Measurements from ENCODE around the gene GRAP. TPM values are rescaled to one million over a fixed set of nuclear protein-coding genes. Genes with fewer than 3 reads are reported as not detected.

The GRAP gene
- total RNA-seq, 1 experiment from 2014 or later = 1.1 TPM

- Histone ChIP-seq H3K27ac (no peak overlapping the region), H3K9me3 (replicated peaks) (0 out of 2 replicates have a peak, but pooled peaks cover 2% of the 10 kb centered on the region), H3K4me3 (no peak overlapping the region), H3K4me1 (replicated peaks) (no peaks in the 10 kb centered on the region), H3K27me3 (replicated peaks) (no peaks in the 10 kb centered on the region), H3K36me3 (peaks cover 10% of the 10 kb centered on the region)
- no peak for DNase-seq (ENCODE audit: low read depth in 1 of 2, low spot score in 2 of 2)
These were observed 51.5 kb downstream of the GRAP start for GRCh38 chr17:18995220-18995619.

GRCh38 chr17:18994631-18995030 lies 52.1 kb downstream of the GRAP start:
- H3K9me3 ChIP-seq (replicated peaks) = 0 out of 2 replicates have a peak, but pooled peaks cover 2% of the 10 kb centered on the region
- peaks cover 10% of the 10 kb centered on the region for H3K36me3 ChIP-seq
- H3K4me1 ChIP-seq (replicated peaks) = no peaks in the 10 kb centered on the region
- no peak overlapping the region for H3K4me3 ChIP-seq
- H3K27me3 ChIP-seq (replicated peaks) = no peaks in the 10 kb centered on the region
- no peak for DNase-seq (ENCODE audit: low read depth in 1 of 2, low spot score in 2 of 2)
- H3K27ac ChIP-seq = no peak overlapping the region

DNA sequence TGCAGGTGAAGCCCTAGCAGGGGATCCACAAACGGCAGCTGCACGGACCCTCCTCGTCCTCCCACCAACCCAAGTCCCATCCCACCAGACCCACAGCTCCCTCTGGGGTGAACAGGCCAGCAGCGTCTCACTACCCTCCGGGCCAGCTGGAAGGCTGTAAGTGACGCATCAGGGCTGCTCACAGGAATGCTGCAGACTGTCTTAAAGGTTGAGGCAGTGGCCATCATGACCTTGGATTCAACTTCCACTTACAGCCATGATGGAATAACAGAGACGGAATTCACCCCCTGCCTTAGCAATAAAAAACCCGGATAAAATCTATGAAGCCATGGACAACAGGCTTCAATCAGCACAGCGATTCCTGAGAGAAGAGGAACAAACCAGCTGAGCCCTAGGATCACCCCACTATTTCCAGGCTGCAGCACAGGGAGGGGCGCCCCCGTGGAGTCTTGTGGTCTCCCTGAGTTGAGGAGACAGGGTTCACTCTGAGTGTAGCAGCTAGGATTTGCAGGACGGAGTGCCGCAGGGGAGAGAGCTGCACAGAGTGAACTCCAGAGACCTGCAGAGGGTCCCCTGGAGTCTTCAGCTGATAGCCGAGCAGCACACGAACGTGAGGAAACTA lies 52.7 kb downstream of the GRAP start:
- DNase-seq (ENCODE audit: low read depth in 1 of 2, low spot score in 2 of 2) = no peak
- H3K27me3 ChIP-seq (replicated peaks) = no peaks in the 10 kb centered on the region
- 0 out of 2 replicates have a peak, but pooled peaks cover 2% of the 10 kb centered on the region for H3K9me3 ChIP-seq (replicated peaks)

DNA sequence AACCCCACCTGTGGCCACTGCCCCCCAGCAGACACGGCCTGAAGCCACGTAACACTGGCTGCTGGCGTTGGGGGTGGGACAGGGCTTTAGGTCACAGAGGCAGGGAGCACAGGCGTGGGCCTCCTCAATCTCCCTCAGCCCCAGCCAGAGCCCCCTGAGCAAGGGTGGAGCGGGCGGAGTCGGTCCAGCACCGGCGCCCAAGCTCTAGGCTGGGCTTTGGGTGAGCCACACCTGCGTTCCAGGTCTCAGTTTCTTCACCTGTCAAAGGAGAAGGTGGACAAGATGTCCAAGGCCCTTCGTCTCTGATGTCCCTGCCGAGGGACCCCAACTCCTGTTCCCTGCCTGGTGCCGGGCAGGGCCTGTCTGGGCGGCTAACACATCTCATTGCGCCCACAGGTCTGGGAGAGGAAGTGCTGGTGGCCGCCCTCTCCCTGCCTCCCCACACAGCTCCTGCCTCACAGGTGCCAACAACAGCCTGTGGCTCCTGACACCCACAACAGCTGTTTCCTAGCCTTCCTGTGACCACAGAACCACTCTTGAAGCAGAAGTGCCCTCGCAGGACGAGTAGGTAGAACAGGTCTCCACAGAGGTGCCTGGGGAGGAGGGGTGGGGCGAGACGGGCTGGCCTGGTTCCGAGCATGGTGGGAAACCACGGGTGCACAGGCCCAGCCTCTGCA lies 54.2 kb downstream of the GRAP start:
- no peak overlapping the region for H3K4me3 ChIP-seq
- DNase-seq (ENCODE audit: low read depth in 1 of 2, low spot score in 2 of 2) = no peak

More for the DNA sequence above, 52.7 kb downstream of the GRAP start:
- Histone ChIP-seq H3K36me3 (peaks cover 10% of the 10 kb centered on the region), H3K27ac (no peak overlapping the region), H3K4me1 (replicated peaks) (no peaks in the 10 kb centered on the region), H3K4me3 (no peak overlapping the region)

GRCh38 chr17:18991531-18992315 lies 55.0 kb downstream of the GRAP start:
- Histone ChIP-seq H3K9me3 (replicated peaks) (0 out of 2 replicates have a peak, but pooled peaks cover 2% of the 10 kb centered on the region), H3K36me3 (peaks cover 16% of the 10 kb centered on the region), H3K27me3 (replicated peaks) (no peaks in the 10 kb centered on the region), H3K4me3 (no peak overlapping the region), H3K4me1 (replicated peaks) (no peaks in the 10 kb centered on the region), H3K27ac (no peak overlapping the region)
- DNase-seq (ENCODE audit: low read depth in 1 of 2, low spot score in 2 of 2) = no peak

More for the DNA sequence above, 54.2 kb downstream of the GRAP start:
- H3K36me3 ChIP-seq = peaks cover 15% of the 10 kb centered on the region
- no peaks in the 10 kb centered on the region for H3K27me3 ChIP-seq (replicated peaks)
- no peaks in the 10 kb centered on the region for H3K4me1 ChIP-seq (replicated peaks)
- 0 out of 2 replicates have a peak, but pooled peaks cover 2% of the 10 kb centered on the region for H3K9me3 ChIP-seq (replicated peaks)
- no peak overlapping the region for H3K27ac ChIP-seq

- no peak overlapping the region for H3K4me3 ChIP-seq
- DNase-seq (ENCODE audit: low read depth in 1 of 2, low spot score in 2 of 2) = no peak
These were observed 56.4 kb downstream of the GRAP start for GRCh38 chr17:18990331-18990730.

DNA sequence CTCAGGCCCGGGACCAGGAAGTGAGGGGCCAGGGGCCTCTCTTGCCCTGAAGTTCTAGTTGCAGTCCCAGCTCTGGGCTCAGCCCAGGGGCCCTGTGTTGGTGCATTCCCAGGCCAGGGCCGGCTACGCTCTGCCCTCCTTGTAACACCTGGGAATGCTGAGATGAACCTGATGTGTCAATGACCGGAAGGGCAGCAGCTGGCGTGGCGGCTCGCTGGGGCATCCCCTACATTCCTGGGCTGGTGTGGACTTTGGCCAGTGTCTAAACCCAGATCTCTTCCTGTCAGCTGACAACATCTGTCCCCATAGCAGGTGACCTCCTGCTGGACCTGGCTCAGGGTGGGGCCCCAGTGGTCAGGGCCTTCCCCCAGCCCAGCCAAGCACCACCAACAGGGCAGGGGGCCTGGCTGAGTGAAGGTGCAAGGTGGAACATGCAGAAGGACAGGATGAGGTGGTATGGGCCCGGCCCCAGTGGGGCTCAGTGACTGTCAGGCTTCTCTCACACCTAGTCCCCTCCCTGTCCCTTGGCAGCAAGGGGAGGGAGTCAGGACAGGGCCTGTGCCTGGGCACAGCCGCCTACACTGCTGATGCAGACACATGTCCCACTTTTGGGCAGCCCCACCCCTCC lies 58.1 kb downstream of the GRAP start:
- no peaks in the 10 kb centered on the region for H3K4me1 ChIP-seq (replicated peaks)
- no peak overlapping the region for H3K27ac ChIP-seq
- H3K36me3 ChIP-seq = peaks cover 14% of the 10 kb centered on the region
- no peak overlapping the region for H3K4me3 ChIP-seq
- no peaks in the 10 kb centered on the region for H3K9me3 ChIP-seq (replicated peaks)
- DNase-seq (ENCODE audit: low read depth in 1 of 2, low spot score in 2 of 2) = no peak
- no peaks in the 10 kb centered on the region for H3K27me3 ChIP-seq (replicated peaks)

More at GRCh38 chr17:18990331-18990730, 56.4 kb downstream of the GRAP start:
- H3K4me1 ChIP-seq (replicated peaks) = no peaks in the 10 kb centered on the region
- no peaks in the 10 kb centered on the region for H3K9me3 ChIP-seq (replicated peaks)
- H3K27ac ChIP-seq = no peak overlapping the region
- no peaks in the 10 kb centered on the region for H3K27me3 ChIP-seq (replicated peaks)
- H3K36me3 ChIP-seq = peaks cover 13% of the 10 kb centered on the region

DNA sequence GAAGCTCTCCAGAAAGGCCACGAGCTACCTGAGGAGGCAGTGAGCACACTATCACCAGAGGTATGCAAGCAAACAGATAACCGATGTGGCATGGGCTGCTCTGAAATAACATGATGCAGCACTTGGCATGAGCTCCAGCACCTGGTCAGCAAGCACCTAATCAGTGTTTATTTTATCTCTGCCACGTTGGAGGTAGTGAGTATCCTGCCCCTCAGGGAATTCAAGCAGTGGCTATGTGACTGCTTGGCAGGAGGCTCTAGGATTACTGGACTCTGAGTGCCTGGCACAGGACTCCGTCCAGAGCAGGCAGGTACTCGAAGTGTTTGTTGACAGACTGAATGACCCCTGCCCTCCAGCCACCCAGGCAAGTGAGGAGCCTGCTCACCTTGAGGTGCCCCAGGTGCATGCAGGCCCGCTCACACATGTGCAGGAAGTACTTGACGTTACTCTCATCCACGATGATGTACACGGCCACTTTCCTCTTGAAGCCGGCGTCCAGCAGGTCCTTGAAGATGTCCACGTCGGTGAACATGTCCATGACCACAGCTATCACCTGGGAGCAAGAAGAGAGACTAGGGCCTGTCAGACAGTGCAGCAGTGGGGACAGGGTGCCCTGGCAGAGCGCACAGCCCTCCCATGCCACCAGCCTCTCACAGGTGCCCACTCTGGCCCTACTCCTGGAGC lies 58.8 kb downstream of the GRAP start:
- H3K36me3 ChIP-seq = peaks cover 10% of the 10 kb centered on the region
- H3K4me1 ChIP-seq (replicated peaks) = no peaks in the 10 kb centered on the region
- H3K9me3 ChIP-seq (replicated peaks) = no peaks in the 10 kb centered on the region
- H3K4me3 ChIP-seq = no peak overlapping the region
- DNase-seq (ENCODE audit: low read depth in 1 of 2, low spot score in 2 of 2) = no peak
- H3K27ac ChIP-seq = no peak overlapping the region
- no peaks in the 10 kb centered on the region for H3K27me3 ChIP-seq (replicated peaks)

- H3K27ac ChIP-seq = no peak overlapping the region
- no peak overlapping the region for H3K4me3 ChIP-seq
- peaks cover 3% of the 10 kb centered on the region for H3K4me1 ChIP-seq (replicated peaks)
- no peak for DNase-seq (ENCODE audit: low read depth in 1 of 2, low spot score in 2 of 2)
- no peaks in the 10 kb centered on the region for H3K9me3 ChIP-seq (replicated peaks)
- peaks cover 14% of the 10 kb centered on the region for H3K36me3 ChIP-seq
- no peaks in the 10 kb centered on the region for H3K27me3 ChIP-seq (replicated peaks)
These were observed 59.5 kb downstream of the GRAP start for GRCh38 chr17:18987230-18987610.

GRCh38 chr17:18986541-18987229 lies 60.1 kb downstream of the GRAP start:
- no peaks in the 10 kb centered on the region for H3K9me3 ChIP-seq (replicated peaks)
- DNase-seq (ENCODE audit: low read depth in 1 of 2, low spot score in 2 of 2) = no peak
- no peaks in the 10 kb centered on the region for H3K27me3 ChIP-seq (replicated peaks)
- H3K27ac ChIP-seq = no peak overlapping the region
- H3K4me1 ChIP-seq (replicated peaks) = peaks cover 8% of the 10 kb centered on the region
- H3K4me3 ChIP-seq = no peak overlapping the region
- peaks cover 15% of the 10 kb centered on the region for H3K36me3 ChIP-seq

DNA sequence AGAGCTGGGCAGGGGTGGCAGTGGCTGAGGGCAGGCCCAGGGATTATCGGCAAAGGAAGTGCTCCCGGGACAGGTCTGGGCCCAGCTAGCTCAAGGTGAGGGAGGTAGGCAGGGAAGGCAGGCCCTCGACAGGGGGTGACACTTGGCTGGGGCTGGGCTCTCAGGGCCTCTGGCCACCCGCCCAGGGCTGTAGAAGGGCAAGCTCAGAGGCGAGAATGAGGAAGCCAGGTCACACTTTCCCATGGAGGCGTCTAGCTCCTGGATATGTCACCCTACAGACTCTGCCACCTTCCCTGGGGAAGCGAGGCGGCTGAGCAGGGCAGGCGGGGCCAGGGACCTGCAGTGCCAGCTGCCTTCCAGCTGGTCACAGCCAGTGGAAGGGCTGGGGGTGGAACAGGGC lies 61.3 kb downstream of the GRAP start:
- no peak overlapping the region for H3K27ac ChIP-seq
- H3K4me3 ChIP-seq = no peak overlapping the region
- peaks cover 17% of the 10 kb centered on the region for H3K4me1 ChIP-seq (replicated peaks)
- H3K36me3 ChIP-seq = peaks cover 16% of the 10 kb centered on the region
- H3K27me3 ChIP-seq (replicated peaks) = no peaks in the 10 kb centered on the region
- no peaks in the 10 kb centered on the region for H3K9me3 ChIP-seq (replicated peaks)
- no peak for DNase-seq (ENCODE audit: low read depth in 1 of 2, low spot score in 2 of 2)

DNA sequence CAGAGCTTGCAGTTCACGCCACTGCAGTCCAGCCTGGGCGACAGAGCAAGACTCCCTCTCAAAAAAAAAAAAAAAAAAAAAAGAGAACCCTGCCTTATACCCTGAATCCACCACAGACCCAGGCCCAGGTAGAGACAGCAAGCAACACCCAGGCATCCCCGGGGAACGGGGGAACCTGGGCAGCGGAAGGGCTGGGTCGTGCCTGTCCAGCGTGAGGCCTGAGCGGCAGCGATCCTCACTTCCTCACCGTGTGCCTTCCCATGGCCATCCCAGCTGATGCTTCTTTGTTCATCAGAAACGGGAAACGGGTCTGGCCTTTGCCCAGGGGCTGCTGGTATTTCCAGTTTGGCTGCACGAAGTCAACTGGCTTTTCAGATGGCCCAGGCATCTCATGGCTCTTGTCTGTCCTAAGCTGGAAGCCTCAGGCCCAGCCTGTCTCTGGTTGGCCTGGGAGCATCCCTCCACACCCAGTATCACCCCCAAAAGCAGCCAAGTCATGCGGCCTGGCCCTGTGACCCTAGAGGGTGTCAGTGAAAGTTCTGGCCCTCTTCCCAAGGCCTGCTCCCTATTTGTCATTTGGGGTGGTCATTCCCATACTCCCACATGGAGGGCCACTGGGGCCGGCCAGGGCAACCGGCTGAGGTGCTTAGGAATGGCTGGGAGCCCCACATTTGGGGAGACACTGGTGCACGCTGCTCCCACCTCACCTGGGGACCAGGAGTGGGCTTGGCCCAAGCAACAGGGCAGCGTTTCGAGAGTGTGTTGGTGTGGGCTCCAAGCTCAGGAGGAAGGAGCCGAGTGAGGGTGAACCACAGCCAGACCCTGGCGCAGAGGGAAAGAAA lies 62.3 kb downstream of the GRAP start:
- Histone ChIP-seq H3K36me3 (peaks cover 18% of the 10 kb centered on the region), H3K4me3 (no peak overlapping the region), H3K4me1 (replicated peaks) (peaks cover 17% of the 10 kb centered on the region), H3K27ac (no peak overlapping the region), H3K9me3 (replicated peaks) (no peaks in the 10 kb centered on the region), H3K27me3 (replicated peaks) (no peaks in the 10 kb centered on the region)
- DNase-seq (ENCODE audit: low read depth in 1 of 2, low spot score in 2 of 2) = no peak
